NCI-H1436 treated with DMSO at 0.1 percent for 48 hours (cell line): ENCODE data around the gene DARS1.

ENCODE experiments used
- DNase-seq: peaks from one replicate; lab custom pipeline; 2025; lab: John Stamatoyannopoulos, UW

Gene DARS1

DNA sequence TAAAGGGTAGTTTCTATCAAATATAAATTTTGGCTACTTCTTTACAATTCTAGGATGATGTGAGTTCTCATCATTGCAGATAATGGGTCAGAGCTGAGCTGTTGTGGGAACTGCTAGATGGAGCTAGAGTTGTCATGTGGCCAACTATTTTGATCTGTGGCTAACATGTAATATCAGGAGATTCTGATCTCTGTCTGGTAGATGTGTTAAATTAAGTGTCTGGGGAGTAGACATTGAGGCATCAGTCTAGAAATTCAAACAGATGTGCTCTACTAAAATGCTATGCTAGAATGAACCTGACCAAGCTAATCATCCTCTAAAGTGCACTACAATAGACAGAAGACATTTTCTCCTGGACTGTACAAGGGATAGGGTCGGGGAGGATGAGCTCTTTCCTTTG is 30.3 kb upstream of the DARS1 start:
- DNase-seq: no peak

DNA sequence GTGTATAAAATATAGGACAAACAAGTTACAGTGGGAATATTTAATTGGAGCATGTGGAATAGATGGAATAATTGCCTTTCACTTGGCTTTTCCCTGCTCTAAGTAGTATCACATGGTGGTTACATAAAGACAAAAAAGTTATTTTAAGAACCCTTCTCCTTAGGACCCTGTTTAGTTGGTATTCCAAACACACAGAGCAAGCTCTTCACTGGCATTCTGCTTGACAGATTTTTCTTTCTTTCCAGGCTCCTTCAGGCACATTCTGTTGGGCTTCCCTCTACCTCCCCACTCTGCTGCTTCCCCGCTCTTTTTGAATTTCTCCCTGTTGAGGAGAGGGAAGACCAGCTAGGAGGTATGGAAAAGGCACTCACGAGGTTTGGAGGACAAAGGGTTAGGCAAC is 29.0 kb upstream of the DARS1 start:
- DNase-seq: no peak

DNA sequence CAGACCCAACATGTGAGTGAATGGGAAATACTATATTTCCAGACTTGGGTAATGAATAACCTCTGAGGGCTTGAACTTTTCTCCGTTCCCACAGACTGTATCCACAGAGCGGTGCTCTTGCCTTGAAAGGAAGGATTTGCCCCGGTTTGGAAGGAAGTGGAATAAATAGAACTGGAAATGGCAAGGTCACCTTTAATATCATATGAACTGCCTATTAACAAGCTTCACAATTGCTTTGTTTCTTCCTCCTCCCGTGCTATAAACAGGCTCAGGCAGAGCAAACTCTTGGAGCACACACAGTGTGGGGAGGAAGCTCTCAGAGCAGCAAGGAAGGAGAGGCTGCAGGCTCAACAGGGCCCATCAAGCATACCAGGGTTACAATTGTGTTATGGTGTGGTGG is 28.5 kb upstream of the DARS1 start:
- no peak for DNase-seq

DNA sequence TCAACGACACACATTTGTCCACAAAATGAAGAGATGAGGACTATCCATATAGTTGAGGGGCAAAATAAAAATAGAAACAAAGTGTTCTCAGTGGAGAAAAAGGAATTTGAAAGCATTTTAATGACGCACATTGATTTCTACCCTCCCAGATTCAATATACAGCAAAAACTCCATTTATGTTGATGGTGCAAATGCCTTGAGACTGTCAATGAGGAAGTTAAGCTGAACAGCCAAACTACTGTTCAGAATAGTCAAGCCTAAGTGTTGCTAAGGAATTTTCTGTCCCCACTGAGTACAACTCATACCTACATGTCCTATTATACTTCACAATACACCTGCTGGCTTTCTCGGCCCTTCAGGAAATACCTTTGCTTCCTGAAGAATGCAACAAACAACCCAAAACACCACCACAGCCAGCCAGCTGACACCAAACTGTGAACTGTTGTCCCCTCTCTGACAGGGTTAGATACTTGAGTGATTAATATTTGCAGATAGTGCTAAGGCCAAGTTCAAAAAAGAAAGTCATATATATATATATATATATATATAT is 27.8 kb upstream of the DARS1 start:
- no peak for DNase-seq

DNA sequence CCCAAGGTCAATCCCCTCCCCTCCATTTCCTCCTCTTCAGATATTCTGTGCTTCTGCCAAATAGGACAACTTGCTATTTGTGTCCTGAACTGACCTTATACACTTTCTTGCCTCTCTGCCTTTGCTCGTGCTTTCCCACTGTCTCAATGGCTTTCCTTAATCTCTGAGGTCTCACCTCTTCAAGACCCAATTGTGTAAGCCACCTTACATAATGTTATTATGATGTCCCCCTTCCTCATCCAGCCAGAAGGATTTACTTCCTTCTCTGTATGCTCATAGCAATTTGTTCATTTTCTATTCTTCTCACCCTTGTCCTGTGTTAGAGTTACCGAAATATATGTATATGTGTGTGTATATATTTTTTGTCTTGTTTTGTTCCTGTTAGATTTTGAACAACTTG is 26.9 kb upstream of the DARS1 start:
- DNase-seq: no peak

DNA sequence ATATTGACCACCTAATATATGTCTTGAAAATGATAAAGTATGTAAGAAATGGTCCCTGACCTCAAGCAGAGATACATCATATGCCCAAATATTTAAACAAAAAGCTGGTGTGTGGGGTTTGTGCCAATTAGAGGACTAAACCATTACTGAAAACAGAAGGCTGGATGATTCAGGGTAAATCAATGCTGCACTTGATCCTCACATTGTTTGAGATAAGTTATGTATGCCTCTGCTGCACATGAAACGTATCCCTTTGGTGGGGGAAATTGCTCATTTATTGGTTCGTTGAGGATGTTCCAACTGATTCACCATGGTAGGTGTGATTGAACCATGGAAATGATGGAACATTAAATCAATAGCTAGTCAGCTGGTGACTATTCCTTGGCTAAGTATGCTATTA is 24.7 kb upstream of the DARS1 start:
- no peak for DNase-seq

DNA sequence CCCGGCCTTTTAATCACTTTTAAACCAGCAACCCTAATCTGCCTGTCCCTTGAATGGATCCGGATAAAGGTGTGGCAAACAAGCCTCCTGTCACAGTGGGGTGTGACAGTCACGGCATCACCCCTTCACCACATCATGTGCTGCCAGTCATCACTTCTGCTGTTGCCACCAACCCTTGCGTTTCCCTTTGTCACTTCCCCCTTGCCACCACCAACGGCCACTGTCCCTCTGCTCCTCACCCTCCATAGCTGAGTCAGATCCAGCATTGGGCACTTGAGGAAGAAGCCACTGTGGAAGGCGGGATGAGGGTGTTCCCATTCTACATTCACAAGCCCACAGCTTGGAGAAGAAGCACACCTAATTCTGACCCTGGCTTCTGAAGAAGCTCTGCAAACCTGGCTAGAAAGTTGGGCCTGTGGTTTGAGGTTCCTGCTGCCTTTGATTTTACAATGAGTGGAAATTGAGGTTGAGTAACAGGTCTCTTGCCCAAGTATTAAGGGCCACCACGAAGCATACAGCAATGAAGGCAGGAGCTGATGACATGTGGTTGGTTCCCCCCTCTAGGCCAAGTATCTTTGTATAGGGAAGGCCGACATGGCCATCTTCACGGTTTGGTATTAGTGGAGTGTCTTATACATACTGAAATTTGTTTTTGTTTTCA is 22.9 kb upstream of the DARS1 start:
- no peak for DNase-seq

DNA sequence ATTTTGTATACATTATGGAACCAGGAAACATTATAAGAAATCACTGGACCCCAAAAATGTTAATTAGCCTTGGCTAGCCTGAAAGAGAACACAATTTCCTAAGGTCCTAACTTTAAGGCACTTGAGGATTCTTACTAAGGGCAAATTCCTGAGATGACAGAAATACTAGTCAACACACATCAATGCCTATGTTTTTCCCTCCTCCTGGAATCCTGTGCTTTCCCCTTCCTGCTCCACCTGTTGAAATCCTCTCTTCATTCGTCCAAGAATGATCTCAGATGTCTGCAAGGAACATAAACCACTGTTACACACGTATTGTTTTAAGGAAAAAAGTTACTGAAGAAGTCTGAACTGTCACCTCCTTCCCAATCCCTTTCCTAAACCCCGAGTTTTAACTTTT is 21.2 kb upstream of the DARS1 start:
- no peak for DNase-seq

DNA sequence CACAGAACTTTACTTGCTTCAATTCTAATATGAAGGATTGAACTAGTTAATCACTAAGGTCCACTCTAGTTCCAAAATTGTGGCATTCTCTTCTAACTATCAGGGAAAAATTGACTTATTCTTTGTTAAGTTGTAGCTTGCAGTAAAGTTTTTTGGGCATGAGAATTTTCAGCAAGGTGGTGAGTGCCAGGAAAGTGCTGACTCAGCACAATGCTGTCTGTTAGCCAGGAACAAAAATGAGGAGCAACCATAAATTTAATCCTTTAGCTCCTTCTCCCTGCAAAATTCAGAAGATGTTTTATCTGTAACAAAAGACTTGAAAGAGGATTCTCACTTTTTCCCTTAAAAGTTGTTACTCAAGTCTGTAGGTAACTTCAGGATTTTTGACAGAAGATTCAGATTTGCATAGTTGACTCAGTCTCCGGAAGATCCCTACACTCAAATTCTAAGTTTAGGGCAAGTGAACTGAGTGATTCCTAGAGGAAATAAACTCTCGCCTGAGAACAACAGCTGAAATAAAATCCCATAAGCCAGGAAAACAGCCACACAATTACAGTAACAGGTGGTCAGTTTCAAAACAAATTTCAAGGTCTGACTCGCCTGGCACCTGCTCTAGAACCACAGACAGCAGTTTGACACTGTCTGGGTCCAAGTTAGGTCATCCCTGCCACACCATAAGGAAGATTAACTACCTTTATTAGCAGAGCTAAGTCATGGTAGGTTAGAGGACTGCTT is 20.2 kb upstream of the DARS1 start:
- no peak for DNase-seq

DNA sequence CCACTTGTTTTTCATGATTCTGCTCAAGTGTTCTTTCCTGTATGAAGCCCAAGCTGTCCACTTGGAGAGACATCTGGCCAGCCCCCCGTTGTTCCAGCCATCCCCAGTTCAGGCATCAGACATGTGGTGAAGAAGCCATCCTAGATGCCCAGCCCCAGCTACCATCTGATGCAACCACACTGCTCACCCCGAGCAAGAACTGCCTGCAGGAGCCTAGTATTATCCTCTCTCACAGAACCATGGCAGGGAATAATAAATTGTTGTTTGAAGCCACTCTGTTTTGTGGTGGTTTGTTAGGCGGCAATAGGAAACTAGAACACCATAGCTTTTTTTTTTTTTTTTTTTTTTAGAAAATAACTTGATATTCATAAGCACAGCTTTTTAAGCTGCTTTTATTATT is 19.5 kb upstream of the DARS1 start:
- DNase-seq: no peak

DNA sequence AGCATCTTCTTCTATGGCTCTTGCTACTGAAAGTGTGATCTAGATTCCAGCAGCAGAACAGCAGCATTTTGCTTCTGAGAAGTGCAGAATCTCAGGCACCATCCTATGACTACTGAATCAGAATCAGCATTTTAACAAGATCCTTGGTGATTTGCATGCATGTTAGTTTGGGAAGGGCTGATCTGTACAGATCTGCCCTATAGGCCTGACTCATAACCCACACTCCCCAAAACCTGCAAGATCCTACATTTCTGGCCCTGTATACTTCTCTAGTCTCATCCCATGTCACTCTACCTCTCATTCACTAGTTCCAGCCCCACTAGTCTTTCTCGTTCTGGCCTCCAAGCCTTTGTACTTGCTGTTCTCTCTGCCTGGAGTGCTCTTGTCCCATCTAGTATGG is 15.7 kb upstream of the DARS1 start:
- DNase-seq: no peak

DNA sequence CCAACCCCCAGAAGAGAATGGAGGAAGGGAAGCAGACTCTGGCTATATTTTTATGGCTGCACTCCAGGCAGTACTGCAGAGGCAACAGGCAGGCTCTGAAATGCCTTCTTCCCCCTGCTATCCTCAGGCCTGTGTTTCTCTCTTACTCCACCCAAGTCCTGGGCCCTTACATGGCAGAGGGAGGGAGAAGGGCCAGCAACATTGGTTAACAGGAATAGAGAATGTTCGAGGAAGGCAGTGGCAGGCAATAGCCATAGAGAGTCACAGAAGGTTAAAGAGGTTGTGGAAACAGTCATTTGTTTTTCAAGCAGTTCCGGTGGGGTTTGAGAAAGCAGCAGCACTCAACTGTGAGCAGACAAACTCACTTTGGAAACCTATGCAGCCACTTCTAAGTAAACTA is 15.1 kb upstream of the DARS1 start:
- no peak for DNase-seq

DNA sequence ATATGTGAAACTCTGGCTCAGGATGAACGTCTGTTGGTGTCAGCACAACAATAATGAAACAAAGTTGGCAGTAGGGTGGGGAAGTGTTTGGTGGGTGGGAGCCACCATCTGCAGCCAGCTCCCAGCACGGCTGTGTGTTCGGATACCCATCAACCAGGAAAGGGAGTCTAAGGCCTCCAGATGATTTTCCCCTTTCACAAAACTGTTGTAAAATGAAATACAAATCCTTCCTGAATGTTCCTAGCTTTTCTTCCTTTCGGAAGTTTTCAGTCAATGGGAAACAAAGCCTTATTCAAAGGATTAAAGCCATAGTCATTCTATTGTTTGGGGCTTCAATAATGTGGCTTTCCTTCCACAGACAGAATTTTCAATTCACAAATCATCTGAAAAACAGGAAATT is 14.5 kb upstream of the DARS1 start:
- no peak for DNase-seq

DNA sequence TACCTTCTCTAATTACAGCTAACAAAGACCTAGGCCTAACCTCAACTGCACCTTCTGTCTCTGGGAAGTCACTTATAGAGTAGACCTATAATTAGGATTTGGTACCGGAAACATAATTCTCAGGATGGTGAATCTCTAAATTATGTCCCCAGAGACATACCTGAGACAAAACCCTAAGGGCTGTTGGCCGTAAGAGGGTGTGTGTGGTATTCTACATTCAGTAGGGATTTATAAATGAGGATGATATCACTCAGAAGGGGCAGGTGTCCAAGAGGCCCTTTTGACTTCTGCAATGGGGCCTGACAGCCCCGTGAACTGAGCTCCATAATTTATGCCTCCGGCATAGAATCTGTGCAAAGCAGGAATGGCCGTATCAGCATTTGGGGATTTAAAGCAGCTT is 13.5 kb upstream of the DARS1 start:
- no peak for DNase-seq

DNA sequence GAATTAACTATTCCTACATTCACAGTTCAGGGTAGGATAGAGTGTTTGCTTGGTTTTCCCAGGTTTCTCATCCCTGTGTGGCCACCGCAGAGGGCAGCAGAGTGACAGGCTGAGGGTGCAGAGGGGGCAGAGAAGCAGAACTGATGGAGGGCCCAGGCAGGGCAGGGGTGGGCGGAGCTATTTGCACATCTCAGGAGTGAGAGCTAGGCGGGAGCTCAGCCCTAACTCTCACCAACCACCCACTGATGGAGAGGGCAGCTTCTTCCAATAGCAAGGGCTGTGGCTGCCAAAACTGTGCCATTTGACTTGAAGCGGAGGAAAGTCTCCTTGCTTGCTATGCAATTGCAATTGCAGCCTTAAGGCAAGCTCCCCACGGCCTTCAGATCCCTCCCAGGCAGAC is 12.0 kb upstream of the DARS1 start:
- DNase-seq: no peak

DNA sequence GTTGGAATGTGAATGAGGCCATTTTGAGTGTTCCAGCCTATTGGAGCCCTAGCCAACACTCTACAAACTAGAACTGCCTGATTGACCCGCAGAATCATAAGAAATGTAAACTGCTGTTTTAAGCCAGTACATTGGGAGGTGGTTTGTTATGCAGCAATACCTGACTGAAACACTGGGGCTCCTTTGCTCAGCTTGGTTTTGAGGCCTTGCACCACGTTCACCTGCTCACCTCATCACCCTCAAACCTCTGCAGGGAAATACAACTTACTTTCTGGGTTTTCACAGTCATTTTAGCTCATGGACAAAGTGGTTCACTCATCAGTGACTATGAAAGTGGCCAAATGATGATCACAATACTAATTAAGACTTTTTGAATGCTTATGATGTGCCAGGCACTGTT is 10.9 kb upstream of the DARS1 start:
- DNase-seq: no peak

DNA sequence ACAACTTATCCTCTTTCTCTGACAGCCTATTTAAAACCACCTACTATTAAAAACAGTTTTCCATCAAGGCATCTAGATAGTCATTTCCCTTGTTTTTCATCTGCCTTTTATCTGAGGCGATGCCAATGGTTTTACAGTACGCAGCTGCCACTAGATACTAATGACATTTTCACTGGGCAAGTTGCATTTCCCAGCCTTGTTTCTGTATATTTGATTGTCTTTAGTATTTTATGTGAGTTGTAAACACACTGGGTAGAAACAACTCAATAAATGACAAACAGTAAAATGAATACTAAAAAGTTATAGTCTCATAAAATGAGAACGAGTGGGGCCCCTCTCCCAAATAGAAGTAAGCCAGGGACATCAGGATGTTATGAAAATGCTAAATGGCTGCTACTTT is 8.9 kb upstream of the DARS1 start:
- no peak for DNase-seq

DNA sequence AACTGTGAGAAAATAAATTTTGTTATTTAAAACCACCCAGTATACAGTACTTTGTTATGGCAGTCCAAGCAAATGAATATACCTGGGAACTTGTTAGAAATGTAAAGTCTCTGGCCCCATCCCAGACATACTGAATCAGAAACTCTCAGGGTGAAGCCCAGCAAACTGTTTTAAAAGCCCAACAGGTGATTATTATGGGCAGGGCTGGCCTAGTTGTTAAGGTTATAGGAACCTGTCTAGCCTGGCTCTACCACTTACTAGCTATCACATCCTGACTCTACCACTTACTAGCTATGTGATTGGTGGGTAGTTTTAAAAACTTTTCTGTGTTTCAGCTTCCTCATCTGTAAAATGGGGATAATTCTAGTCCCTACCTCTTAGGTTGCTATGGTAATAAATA is 8.0 kb upstream of the DARS1 start:
- DNase-seq: no peak

DNA sequence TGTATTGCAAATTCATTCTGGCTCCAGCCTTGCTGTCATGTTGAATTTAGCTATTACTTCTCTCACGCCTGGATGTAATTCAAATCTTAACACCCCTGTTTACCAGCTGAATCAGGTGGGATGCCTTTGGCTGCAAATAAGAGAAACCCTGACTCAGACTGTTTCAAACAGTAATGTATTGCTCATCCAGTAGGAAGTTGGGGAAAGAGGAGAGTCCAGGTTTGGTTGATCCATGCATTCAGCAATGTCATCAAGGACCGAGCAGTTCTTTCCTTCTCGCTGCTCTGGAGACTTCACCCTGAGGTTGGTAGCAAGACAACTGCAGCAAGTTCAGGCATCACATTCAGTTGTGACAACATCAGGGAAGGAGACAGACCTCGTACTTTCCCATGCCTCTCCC is 6.4 kb upstream of the DARS1 start:
- DNase-seq: no peak

DNA sequence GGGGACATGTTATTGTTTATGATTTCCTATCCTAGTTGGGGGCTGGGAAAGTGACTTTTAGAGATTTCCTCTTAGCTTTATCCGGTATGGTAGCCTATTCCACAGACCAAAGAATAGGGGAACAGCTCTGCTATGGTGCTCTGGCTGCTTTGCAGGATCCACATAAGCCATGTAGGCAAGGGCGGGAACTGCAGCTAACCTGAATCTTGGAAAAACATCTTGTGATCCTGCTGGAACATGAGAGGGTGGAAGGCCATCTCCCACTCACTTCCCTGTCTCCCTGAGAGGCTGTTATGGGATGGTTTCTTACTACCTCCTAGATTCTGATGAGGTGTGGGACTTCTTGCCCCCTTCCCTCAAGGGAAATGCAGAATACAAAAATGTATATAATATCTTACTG is 2.0 kb upstream of the DARS1 start:
- DNase-seq: no peak

DNA sequence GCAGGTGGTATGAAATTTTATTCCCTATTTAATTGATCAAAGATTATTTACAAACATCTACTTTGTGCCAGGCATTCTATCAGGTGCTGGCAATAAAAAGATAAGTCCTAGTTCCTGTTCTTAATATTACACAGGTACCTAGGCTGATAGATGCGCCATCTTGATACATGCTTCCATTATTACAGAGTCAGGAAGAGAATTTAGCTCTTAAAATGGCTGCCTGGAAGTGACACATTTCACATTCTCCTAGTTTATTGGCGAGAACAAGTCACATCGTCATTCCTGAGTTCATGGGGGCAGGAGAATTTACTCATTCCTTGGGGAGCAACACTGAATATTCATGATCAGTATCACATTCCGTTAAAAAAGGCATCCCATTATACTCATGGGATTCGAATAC is 1.1 kb upstream of the DARS1 start:
- no peak for DNase-seq

DNA sequence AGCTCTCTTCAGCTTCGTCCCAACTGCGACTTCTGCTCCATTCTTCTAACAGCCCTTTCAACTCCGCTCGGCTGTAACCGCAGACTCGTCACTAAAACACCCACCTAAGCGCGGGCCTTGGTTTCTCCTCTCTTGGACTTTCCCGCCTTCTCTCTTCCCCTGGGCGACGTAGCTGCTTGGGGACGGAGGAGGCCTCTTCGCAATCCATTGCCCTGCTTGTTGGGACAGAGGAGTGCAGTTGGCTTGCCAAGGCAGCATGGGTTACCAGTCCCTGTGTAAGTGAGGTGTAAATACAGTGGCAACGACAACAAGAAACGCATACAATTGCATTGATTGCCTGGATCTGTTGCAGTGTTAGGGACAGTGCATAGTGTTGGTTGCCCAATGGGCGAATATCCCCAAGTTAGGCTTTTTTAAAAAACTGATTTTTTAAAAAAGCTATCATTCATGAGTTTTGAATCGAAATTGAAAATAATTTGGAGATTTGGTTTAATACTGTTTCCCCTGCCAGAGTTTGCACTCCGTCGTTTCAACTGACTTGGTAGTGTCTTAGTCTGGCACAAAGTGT is 484 bp upstream of the DARS1 start:
- DNase-seq: peak; percentile 45

DNA sequence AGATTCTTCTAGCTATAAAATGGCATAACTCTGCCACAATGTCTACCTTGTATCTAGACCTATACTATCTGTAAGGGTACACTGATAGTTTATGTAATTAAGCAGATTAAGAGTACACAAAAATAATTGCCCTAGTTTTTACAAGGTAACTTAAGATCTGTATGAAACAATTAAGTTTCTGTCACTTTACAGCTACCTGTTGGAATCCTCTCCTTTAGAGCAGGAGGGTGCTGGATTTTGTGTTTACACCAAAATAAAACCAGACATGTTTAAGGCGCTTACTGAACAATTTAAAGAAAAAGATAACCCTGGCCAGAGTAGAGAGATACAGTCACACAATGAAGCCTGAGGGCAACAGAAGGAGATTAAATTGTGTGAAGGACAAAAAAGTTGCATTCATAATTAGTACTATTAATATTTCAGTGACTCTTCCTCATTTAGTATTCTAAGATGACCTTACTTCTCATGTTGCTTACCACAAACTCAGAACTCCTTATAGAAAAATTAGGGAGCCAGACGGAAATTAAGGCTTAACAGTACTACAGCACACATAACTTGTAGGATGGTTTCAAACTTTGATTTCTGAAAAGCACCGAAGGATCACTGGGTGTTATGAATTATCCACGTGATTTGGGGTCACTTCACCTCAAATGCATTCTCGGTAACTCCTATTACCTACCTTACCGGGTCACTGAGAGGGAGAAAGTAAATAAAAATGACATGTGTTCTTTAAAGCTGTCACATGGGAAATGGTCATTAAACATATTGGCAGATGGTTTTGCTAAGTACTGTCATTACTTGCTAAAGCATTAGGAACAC is 1.0 kb downstream of the DARS1 start:
- no peak for DNase-seq
